Ascending aorta (tissue), 2 donors: ENCODE measurements around the gene MAMDC4. TPM values are rescaled to one million over a fixed set of nuclear protein-coding genes. Genes with fewer than 3 reads are reported as not detected.
"Not testable (repeated sequence)": the region's sequence is repeated elsewhere in the genome, so short reads cannot be mapped to it uniquely, and the experiment has no call there.

Experiments
- DNase-seq, 2 donors: peaks; one replicate each; pipeline ENCODE4 v3.0.0-alpha.2; 2019; ENCODE audit warnings: low spot score in 2 of 2
- H3K27ac ChIP-seq, 2 donors: fragments of 200-600 bp; sonication (generic); one replicate each; pipeline ENCODE4 v1.5.1; 2016 to 2017; ENCODE audit warnings: mild to moderate bottlenecking in 1 of 2
- H3K27me3 ChIP-seq: fragments of 200-600 bp; sonication (generic); one replicate; pipeline ENCODE4 v1.5.1; 2017
- H3K36me3 ChIP-seq, 2 donors: fragments of 200-600 bp; sonication (generic); one replicate each; pipeline ENCODE4 v1.5.1; 2016
- H3K4me1 ChIP-seq, 2 donors: fragments of 200-600 bp; sonication (generic); one replicate each; pipeline ENCODE4 v1.5.1; 2016 to 2017; ENCODE audit warnings: mild to moderate bottlenecking in 1 of 2
- H3K4me3 ChIP-seq, 2 donors: fragments of 200-600 bp; sonication (generic); one replicate each; pipeline ENCODE4 v1.5.1; 2016 to 2017; ENCODE audit warnings: mild to moderate bottlenecking in 1 of 2
- H3K9me3 ChIP-seq, 2 donors: fragments of 200-600 bp; sonication (generic); one replicate each; pipeline ENCODE4 v1.5.1; 2016
- intact Hi-C: fragments of 100-400 bp; cut with DNase I; formaldehyde crosslinking; loops from one replicate; pipeline ENCODE4 v1.15.1; 2023
- total RNA-seq: library from RNA; depleted of rRNA; stranded (reverse); fragments of >200 nt; gene quantifications from one replicate; pipeline ENCODE4 v1.1.0, GENCODE V29; 2016
- TF ChIP-seq, protein P1 (sequence below), 3 experiments: fragments of 200-600 bp in 2 of 3; fragments of 450-650 bp in 1 of 3; sonication (generic) in 2 of 3; IDR thresholded peaks; one replicate each; pipeline ENCODE4 v1.5.1; 2016 to 2019; ENCODE audit warnings: antibody characterized with exemption in 3 of 3, mild to moderate bottlenecking in 1 of 3, moderate library complexity in 1 of 3

MAMDC4 gene
- total RNA-seq, 1 donor from 2014 or later = 5.0 TPM

DNA sequence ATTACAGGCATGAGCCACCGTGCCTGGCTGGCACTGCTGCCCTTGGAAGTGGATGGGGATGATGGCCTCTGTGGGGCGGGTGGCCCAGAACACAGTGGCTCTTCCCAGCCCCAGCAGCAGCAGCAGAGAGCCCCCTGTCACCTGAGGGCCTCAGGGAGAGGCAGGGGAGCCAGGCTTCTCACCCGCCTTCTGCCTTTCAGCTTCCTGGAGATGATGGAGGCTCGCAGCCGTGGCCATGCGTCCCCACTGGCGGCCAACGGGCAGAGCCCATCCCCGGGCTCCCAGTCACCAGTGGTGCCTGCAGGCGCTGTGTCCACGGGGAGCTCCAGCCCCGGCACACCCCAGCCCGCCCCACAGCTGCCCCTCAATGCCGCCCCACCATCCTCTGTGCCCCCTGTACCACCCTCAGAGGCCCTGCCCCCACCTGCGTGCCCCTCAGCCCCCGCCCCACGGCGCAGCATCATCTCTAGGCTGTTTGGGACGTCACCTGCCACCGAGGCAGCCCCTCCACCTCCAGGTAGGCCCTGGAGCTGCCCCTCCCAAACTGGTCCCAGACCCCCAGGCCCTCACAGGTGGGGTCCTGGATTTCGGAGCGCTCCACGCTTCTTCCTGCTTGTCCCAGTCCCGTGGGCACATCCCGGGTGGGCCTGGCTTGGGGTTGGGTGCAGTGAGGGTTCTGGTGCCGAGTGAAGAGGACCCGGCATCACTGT is 14.8 kb upstream of the MAMDC4 start:
- H3K36me3 ChIP-seq = peaks cover 18 to 60% of the 10 kb centered on the region in 2 donors
- TF ChIP-seq, protein P1, sequence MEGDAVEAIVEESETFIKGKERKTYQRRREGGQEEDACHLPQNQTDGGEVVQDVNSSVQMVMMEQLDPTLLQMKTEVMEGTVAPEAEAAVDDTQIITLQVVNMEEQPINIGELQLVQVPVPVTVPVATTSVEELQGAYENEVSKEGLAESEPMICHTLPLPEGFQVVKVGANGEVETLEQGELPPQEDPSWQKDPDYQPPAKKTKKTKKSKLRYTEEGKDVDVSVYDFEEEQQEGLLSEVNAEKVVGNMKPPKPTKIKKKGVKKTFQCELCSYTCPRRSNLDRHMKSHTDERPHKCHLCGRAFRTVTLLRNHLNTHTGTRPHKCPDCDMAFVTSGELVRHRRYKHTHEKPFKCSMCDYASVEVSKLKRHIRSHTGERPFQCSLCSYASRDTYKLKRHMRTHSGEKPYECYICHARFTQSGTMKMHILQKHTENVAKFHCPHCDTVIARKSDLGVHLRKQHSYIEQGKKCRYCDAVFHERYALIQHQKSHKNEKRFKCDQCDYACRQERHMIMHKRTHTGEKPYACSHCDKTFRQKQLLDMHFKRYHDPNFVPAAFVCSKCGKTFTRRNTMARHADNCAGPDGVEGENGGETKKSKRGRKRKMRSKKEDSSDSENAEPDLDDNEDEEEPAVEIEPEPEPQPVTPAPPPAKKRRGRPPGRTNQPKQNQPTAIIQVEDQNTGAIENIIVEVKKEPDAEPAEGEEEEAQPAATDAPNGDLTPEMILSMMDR (IDR thresholded peaks at IDR 0.05) = no peak
- no peak overlapping the region for H3K27ac ChIP-seq
- peaks cover 0 to 3% of the 10 kb centered on the region in 2 donors for H3K4me1 ChIP-seq
- intact Hi-C loops = no loop called here
- no peaks in the 10 kb centered on the region for H3K9me3 ChIP-seq
- no peak for DNase-seq
- no peaks in the 10 kb centered on the region for H3K27me3 ChIP-seq
- H3K4me3 ChIP-seq = no peak overlapping the region

DNA sequence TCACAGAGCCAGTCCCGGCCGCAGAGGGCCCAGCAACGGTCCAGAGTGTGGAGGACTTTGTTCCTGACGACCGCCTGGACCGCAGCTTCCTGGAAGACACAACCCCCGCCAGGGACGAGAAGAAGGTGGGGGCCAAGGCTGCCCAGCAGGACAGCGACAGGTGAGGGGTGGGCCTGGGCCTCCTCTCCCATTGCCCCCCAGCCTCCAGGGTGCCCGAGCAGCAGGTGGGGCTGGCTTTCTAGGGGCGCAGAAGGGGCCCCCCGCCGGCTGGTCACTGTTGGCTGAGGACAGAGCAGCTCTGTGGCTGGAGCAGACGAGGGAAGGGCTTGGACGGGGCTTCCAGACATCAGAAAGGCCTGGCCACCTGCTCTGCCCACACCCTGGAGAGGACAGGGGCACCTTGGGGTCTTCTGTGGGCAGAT is 14.3 kb upstream of the MAMDC4 start:
- intact Hi-C loops, DNase-seq, H3K9me3 ChIP-seq, H3K27ac ChIP-seq, H3K27me3 ChIP-seq, H3K4me3 ChIP-seq, H3K4me1 ChIP-seq: not testable (repeated sequence)
- peaks cover 17 to 54% of the 10 kb centered on the region in 2 donors for H3K36me3 ChIP-seq

DNA sequence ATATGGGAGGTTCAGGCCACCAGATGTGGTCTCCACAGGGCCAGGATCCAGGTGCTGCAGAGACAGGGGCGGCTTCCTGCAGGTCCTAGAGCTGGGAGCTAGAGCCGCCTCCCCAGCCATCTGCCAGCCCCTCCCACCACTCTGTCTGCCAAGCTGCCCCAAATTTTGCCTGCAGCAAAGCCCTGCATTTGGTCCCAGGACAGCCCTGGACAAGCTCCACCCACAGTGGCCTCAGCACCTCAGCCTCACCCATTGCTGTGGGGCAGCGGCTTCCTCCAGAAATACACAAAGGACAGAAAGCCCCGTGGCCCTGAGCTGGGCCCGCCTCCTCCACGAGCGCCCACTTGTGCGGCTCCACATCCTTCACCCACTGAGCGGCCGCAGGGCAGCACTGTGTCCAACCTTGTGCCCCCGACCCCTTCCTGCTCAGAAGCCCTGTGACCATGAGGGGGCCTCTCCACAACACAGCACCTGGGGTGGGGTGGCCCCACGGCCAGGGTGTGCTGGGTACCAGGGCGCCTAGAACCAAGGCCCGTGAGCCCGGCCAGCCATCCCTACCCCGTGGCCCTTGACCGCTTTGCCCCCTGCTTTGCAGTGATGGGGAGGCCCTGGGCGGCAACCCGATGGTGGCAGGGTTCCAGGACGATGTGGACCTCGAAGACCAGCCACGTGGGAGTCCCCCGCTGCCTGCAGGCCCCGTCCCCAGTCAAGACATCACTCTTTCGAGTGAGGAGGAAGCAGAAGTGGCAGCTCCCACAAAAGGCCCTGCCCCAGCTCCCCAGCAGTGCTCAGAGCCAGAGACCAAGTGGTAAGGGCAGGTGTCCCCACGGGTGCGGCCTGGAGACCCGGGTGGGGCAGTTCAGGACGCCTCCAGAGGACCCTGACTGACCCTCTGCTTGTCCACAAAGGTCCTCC is 13.6 kb upstream of the MAMDC4 start:
- Histone ChIP-seq H3K4me3 (no peak overlapping the region), H3K36me3 (peaks cover 17 to 53% of the 10 kb centered on the region in 2 donors), H3K27me3 (peaks cover 5% of the 10 kb centered on the region), H3K27ac (no peak overlapping the region), H3K4me1 (peaks cover 3 to 14% of the 10 kb centered on the region in 2 donors), H3K9me3 (no peaks in the 10 kb centered on the region)
- DNase-seq = no peak
- intact Hi-C loops = no loop called here
- TF ChIP-seq, protein P1 (IDR thresholded peaks at IDR 0.05) = no peak

DNA sequence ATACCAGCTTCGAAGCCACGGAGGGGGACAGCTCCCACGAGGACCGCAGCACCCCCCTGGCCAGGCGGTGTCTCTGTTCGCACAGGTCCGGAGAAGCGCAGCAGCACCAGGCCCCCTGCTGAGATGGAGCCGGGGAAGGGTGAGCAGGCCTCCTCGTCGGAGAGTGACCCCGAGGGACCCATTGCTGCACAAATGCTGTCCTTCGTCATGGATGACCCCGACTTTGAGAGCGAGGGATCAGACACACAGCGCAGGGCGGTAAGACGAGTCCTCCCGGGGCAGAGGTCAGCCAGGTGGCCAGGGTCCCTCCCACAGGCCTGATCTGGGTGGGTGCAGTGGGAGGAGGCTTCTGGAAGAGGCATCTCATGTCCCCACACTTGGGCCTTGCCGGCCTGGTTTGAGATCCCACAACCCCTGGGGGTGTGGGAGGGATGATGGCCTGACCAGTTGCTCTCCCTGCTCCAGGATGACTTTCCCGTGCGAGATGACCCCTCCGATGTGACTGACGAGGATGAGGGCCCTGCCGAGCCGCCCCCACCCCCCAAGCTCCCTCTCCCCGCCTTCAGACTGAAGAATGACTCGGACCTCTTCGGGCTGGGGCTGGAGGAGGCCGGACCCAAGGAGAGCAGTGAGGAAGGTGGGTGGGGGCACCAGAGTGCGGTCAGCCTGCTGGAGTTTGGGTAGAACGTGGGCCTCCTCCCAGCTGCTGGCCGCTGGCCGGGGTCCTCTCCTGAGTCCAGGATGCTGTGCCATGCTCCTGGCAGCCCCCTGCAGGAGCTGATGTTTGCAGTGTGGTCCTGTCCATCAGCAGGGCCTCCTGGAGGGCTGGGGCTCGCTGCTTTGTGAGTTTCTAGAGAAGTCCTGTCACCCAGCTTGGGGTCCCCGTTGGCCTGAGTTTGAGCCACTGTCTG is 12.7 kb upstream of the MAMDC4 start:
- DNase-seq = no peak
- H3K4me1 ChIP-seq = peaks cover 3 to 22% of the 10 kb centered on the region in 2 donors
- H3K4me3 ChIP-seq = no peak overlapping the region
- intact Hi-C loops = no loop called here
- no peak overlapping the region for H3K27ac ChIP-seq
- TF ChIP-seq, protein P1 (IDR thresholded peaks at IDR 0.05) = no peak
- no peaks in the 10 kb centered on the region for H3K9me3 ChIP-seq
- H3K36me3 ChIP-seq = peaks cover 17 to 53% of the 10 kb centered on the region in 2 donors
- peaks cover 11% of the 10 kb centered on the region for H3K27me3 ChIP-seq

DNA sequence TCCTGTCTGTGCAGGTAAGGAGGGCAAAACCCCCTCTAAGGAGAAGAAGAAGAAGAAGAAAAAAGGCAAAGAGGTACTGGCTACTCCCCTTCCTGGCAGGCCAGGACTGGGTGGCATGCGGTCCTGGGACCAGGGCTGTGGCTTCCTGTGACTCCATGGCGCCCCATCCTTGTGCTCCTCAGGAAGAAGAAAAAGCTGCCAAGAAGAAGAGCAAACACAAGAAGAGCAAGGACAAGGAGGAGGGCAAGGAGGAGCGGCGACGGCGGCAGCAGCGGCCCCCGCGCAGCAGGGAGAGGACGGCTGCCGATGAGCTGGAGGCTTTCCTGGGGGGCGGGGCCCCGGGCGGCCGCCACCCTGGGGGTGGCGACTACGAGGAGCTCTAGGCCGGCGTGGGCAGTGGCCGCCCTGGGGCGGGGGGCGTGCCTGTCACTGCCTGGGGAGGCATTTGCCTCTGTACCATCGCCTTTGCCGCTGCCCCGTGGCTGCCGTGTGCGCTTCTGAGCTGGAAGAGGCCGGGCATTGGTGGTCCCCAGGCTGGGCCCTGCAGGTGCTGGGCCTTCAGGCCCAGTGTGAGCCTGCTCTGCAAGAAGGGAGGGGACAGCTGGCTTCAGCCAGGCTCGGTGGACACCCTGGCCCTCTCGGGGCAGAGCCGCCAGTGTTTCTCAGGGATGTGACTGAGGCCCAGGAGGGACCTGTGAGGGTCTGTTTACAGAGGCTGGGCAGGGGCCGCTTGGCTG is 11.8 kb upstream of the MAMDC4 start:
- peaks cover 15% of the 10 kb centered on the region for H3K27me3 ChIP-seq
- H3K27ac ChIP-seq = no peak overlapping the region
- intact Hi-C loops = no loop called here
- no peaks in the 10 kb centered on the region for H3K9me3 ChIP-seq
- no peak overlapping the region for H3K4me3 ChIP-seq
- DNase-seq = no peak
- H3K36me3 ChIP-seq = peaks cover 17 to 51% of the 10 kb centered on the region in 2 donors
- peaks cover 3 to 22% of the 10 kb centered on the region in 2 donors for H3K4me1 ChIP-seq
- TF ChIP-seq, protein P1 (IDR thresholded peaks at IDR 0.05) = no peak
